NOMO-1 treated with DMSO at 0.1 percent for 48 hours (cell line): ENCODE measurements around the gene UBE2O.

Source experiments
- DNase-seq: peaks from one replicate; lab custom pipeline; 2025; ENCODE audit not compliant: unreplicated experiment; lab: John Stamatoyannopoulos, UW

Gene UBE2O

GRCh38 chr17:76467809-76468633 lies 15.1 kb upstream of the UBE2O start:
- DNase-seq, result no peak

GRCh38 chr17:76467366-76467765 lies 14.4 kb upstream of the UBE2O start, which contains the start of gene AANAT:
TSS of gene AANAT (plus strand) at chr17:76467603. CDS start at chr17:76468747, 1,144 bp downstream.
- DNase-seq, result no peak

DNA sequence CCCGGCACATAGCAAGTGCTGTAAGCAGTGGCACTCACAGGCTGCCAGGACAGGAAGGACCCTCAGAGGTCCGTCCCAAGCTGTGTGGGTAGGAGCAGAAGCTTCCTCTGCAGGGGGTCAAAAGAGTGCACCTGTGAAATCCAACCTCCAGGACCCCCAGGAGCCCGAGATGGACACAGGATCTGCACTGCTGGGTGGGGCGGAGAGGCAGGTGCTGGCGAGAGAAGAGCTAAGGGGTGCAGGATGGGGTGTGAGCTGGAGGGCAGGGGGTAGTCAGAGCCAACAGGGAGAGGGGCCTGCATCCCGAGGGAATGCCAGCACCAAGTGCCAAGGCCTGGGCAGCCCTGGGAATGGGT lies 13.8 kb upstream of the UBE2O start:
- DNase-seq, result no peak

GRCh38 chr17:76462556-76463290 lies 9.8 kb upstream of the UBE2O start:
- no peak for DNase-seq

DNA sequence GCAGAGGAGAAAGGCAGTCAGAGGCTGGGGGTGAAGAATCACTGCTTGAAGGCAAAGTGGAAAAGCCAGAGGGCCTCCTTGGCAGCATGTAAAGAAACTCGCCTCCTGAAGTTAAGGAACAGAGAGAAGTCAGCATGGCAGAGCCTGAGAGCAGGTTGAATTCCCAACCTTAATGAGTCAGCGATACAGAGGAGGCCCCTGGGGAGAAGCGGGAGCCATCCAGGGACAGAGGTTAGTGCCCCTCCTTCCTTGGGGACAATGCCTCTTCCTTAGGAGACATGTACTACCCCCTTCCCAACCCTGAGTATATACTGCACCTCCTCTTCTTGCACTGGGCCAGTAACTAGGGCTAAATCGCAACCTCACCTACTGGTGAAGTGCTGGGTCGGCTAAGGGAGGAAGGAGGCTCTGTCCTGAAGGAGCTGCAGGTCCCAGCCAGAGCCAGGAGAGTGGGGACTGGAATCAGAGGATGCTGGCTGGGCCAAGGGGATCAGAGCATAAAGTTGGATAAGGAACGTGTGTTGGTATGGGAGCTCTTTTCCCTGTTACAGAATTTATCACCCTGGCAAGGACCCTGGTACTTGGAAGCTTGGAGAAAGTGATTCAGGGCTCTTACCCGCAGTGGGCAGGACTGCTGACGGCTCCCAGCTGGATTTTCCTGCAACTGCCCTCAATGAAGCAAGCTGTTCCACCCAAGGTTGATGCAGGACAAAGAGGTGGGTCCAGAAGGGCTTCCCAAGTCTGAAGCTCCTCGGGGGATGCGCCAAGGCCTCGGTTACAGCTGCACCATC lies 9.0 kb upstream of the UBE2O start:
- DNase-seq, result no peak

DNA sequence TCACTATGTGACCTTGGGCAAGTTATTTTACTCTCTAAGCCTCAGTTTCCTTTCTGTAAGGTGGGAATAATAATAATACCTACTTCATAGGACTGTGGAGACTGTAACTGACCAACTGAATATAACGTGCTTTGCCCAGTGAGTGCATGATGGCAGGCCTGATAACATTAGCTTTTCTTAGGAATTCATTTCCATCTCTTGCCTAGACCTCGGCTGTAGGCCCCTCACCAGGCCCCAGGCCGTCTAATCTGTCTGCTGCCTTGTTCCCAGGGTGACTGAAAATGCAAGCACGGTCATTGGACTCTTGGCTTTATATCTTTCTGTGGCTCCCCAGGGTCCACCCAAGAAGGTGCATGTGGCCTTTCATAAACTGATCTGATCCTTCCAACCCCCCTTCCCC lies 6.7 kb upstream of the UBE2O start:
- DNase-seq, result no peak

DNA sequence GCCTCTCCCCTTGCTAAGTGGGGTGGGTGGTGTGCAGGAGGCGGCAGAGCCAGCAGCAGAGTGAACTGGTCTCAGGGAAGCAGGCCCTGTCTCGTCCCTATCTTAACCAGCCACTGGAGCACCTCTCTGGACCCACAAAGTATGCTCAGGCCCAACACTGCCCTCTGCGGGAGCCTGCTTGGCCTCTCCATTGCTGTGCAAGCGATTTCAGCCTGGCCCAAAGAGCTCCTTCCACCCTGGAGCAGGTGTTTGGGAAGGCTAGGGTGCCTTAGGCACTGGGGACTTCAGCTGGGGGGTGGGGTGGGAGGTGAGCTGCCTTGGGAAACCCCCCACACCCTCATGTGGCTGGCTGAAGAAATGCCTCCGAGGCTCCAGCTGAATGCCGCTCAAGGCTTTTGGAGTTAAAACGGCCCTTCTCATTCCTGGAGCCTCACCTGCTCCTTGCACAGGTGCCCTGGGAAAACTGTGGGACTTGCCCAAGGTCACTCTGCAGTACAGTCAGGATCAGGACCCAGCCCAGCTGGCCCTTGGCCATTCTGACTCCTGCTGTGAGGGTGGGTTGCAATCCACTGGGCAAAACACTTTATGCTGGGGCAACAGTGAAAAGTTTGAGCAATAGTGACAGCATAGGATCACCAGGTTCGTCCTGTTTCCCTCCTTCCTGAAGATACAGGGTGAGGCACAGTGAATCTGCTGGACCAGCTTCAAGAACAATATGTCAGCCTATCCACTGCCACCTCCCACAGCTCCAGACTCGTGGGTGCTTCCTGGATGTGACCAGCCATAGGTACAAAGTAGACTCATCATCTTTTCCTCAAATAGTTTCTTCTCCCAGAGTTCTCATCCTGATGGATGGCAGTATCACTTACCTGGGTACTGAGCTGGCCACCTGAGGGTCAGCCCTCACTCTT lies 5.9 kb upstream of the UBE2O start:
- DNase-seq, result no peak

GRCh38 chr17:76453431-76453743 lies 435 bp upstream of the UBE2O start:
- no peak for DNase-seq

DNA sequence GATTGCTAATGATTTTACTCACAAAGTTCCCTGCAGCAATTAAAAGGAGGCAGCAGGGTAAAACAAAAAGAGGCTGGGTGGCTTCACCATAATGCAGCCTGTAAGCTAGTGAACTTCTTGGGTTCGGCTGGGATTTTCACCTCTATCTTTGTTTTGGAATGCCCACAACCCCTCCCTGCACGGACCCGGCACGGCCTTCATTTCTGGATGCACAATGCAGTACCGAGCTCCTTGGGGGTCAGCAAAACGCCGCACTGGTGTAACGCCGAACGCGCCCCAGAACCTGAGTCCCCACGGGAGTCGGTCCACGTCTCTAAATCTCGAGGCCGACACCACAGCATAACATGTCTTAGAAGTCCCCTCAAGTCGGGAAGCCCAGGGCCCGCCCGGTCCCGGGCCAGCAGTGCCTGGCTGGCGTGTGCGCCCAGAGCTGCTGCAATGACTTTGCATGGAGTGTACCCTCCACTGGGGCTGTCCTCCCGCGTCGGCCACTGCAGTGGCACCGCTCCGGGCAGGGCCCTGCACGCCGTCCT lies 759 bp downstream of the UBE2O start:
- DNase-seq, result no peak

DNA sequence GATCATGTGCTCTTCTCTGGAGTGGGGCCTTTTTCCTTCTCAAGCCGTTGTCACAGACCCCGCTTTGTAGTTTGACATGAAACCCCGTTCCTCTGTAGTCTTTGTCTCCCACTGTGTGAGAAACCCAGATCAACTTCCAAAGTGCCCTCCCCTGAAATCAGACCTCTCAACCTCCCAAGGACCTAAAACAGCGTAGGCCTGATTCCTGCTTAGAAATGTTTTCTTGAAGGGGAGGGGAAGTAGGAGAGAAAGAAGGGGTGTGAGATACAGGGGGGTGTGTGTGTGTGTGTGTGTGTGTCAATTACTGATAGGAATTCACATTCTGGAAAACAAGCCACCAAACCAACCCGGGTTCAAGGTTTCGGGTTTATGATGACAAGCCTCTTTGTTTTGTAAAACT lies 1.4 kb downstream of the UBE2O start:
- DNase-seq, result no peak

- no peak for DNase-seq
Measured at GRCh38 chr17:76449126-76449525, 3.8 kb downstream of the UBE2O start.

DNA sequence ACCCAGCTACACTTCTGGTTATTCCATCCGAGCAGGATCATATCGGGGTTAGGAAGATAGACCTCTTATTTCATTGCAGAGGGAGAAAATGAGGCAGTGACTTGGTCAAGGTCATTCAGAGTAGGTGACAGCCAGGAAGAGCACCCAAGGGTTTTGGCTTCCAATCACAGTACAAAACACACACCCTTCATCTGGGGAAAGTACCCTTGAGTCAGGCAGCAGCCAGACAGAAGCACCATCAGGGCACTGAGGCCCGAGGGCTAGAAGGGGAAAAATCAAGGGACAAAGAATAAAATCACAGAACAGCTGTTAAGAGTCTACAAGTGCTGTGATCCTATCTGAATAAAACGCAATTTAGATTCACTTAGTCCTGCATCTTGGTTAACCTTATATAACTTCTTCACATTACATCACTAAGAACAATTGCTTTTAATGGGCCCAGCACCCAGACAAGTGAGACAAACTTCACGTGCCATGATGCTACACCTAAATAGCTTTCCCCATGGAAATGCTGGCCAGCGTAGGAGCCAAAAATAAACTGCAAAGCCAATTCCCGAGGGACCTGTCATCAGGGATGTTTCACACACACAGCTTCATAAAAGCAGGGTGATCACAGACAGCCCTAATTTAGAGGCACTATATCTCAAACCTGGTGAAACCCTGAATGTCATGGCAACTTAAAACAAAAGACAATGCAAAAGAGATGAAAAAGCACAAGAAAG lies 4.9 kb downstream of the UBE2O start:
- no peak for DNase-seq

- DNase-seq, result peak; percentile 10
Measured at GRCh38 chr17:76446449-76447231, 6.3 kb downstream of the UBE2O start.

- no peak for DNase-seq
Measured at GRCh38 chr17:76445697-76446448, 7.1 kb downstream of the UBE2O start.

DNA sequence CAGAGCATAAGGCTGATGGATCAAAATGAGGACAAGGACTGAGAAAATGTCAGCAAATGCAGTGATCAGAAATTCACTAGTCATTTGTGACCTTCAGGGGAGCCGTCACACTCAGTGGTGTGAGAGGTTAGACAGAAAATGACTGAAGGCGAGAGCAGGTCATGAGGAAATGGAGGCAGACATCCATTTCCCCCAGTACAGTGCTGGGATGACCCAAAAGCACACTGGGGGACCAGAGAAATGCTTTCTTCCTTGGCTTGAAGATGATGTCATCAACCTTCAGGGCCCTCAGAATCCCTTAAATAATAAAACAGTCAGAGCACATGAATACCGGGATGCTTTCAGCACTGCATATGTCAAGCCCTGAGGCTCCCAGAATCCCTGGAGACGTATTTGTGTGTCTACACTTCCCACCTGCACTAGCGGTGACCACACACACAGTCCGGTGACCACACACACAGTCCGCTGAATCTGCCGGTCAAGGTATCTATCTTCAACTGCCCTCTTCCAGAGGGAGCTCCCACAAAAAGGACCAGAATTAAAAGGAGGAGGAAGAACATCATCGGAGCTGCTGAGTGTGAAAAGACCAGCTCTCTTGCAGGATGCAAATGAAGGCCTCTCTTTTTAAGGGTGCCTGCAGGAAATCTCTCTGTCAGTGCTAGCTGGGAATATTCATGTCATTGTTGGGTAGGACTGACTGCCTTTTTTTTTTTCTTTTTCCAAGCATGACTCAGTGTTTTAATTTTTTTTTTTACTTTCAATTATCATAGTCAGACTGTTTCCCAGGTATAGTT lies 8.2 kb downstream of the UBE2O start:
- no peak for DNase-seq

GRCh38 chr17:76442341-76443338 lies 10.3 kb downstream of the UBE2O start:
- no peak for DNase-seq
